Ramos (cell line): ENCODE measurements around the gene GNAQ.

Source experiments
- in situ Hi-C: fragments of 300-500 bp; cut with MboI; formaldehyde crosslinking; loops from one replicate; pipeline ENCODE4 v1.14.3; 2022; ENCODE audit warnings: low sequenced_read_pairs; ENCODE audit not compliant: unreplicated experiment

GNAQ gene

GRCh38 chr9:77856615-77857014 is 175.0 kb downstream of the GNAQ start:
- in situ Hi-C loops = no loop called here

- in situ Hi-C loops = no loop called here
Observed at GRCh38 chr9:77854916-77855311, 176.7 kb downstream of the GNAQ start.

- in situ Hi-C loops = no loop called here
Observed at GRCh38 chr9:77854258-77854915, 177.2 kb downstream of the GNAQ start.

GRCh38 chr9:77853716-77854115 is 177.9 kb downstream of the GNAQ start:
- in situ Hi-C loops = no loop called here

- in situ Hi-C loops = no loop called here
Observed at GRCh38 chr9:77851882-77852595, 179.6 kb downstream of the GNAQ start.

GRCh38 chr9:77848897-77849296 is 182.7 kb downstream of the GNAQ start:
- in situ Hi-C loops = no loop called here

- in situ Hi-C loops = no loop called here
Observed at GRCh38 chr9:77848404-77848803, 183.2 kb downstream of the GNAQ start.

- in situ Hi-C loops = no loop called here
Observed at GRCh38 chr9:77847626-77848025, 184.0 kb downstream of the GNAQ start.

GRCh38 chr9:77847059-77847499 is 184.5 kb downstream of the GNAQ start:
- in situ Hi-C loops = no loop called here

GRCh38 chr9:77844415-77844814 is 187.2 kb downstream of the GNAQ start:
- in situ Hi-C loops = no loop called here

- in situ Hi-C loops = no loop called here
Observed at GRCh38 chr9:77843871-77844155, 187.8 kb downstream of the GNAQ start.

- in situ Hi-C loops = no loop called here
Observed at GRCh38 chr9:77843076-77843870, 188.3 kb downstream of the GNAQ start.

GRCh38 chr9:77841739-77842386 is 189.7 kb downstream of the GNAQ start:
- in situ Hi-C loops = no loop called here

GRCh38 chr9:77839459-77840140 is 192.0 kb downstream of the GNAQ start:
- in situ Hi-C loops = no loop called here

GRCh38 chr9:77838986-77839385 is 192.6 kb downstream of the GNAQ start:
- in situ Hi-C loops = no loop called here

GRCh38 chr9:77834898-77835488 is 196.6 kb downstream of the GNAQ start:
- in situ Hi-C loops = no loop called here

- in situ Hi-C loops = no loop called here
Observed at GRCh38 chr9:77833561-77834429, 197.8 kb downstream of the GNAQ start.

GRCh38 chr9:77832639-77833038 is 199.0 kb downstream of the GNAQ start:
- in situ Hi-C loops = no loop called here

GRCh38 chr9:77831781-77832180 is 199.8 kb downstream of the GNAQ start:
- in situ Hi-C loops = no loop called here
